ENCODE data around the gene SLC49A4.

- no peak for TF ChIP-seq FOXK2 (IDR thresholded peaks at IDR 0.05)
- no peak for TF ChIP-seq SP1 (IDR thresholded peaks at IDR 0.05)
- no peak for TF ChIP-seq ELF4 (IDR thresholded peaks at IDR 0.05)
- no peak for TF ChIP-seq L3MBTL2 (conservative IDR thresholded peaks at IDR 0.05)
- no peak for TF ChIP-seq LEF1 (IDR thresholded peaks at IDR 0.05; ENCODE audit: borderline replicate concordance)
- TF ChIP-seq TARDBP (IDR thresholded peaks at IDR 0.05) = no peak
- TF ChIP-seq SUZ12 (IDR thresholded peaks at IDR 0.05) = no peak
- no peak for TF ChIP-seq ZNF384 (IDR thresholded peaks at IDR 0.05)
- no peak for TF ChIP-seq CTBP1 (IDR thresholded peaks at IDR 0.05; ENCODE audit: borderline replicate concordance)
- TF ChIP-seq ARNT (IDR thresholded peaks at IDR 0.05) = no peak
- TF ChIP-seq FOXA1 (IDR thresholded peaks at IDR 0.05) = no peak
- no peak for TF ChIP-seq FOXM1 (IDR thresholded peaks at IDR 0.05; ENCODE audit: borderline replicate concordance)
- no peak for TF ChIP-seq HDGF (IDR thresholded peaks at IDR 0.05; ENCODE audit: borderline replicate concordance)
- TF ChIP-seq BHLHE40 (IDR thresholded peaks at IDR 0.05; ENCODE audit: borderline replicate concordance) = no peak
Measured at GRCh38 chr3:122789585-122790273, 5.1 kb upstream of the SLC49A4 start.

Data from HEK293T (cell line).